Measurements from ENCODE around the gene ADAM10. TPM values are rescaled to one million over a fixed set of nuclear protein-coding genes. Genes with fewer than 3 reads are reported as not detected.

ADAM10 gene
- total RNA-seq, 1 experiment from 2014 or later, result 159 TPM

DNA sequence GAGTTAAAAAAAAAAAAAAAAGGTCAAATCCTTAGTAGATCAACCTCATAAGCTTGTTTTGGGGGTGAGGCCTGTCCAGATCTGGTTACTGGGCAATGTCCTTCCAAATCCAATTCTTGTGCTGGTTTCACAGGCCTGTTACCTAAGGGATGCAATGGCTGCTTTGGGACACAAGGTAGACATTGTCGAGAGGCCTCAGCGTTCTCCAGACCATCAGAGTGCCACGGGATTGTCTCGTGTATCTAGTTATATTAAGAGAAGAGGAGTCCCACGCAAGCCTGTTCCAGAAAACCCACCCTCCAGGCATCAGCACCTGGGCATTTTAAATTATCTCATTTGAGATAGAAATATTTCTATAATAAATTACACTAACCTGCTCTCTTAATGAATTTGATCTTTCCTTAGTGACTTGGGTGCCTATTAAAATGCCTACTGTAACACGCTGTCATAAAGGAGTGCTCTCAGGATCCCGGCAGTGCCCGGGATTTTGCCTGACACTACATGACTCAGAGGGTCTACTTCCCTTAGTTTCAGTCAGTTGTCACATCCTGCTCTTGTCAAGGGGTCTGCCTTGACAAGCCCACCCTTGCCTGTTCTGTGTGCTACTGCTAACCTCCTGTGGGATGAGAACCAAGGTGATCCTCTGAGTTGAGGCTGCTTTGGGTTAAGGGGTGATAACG, 201.7 kb downstream of the ADAM10 start:
- Histone ChIP-seq H3K56ac (ENCODE audit: insufficient read length, low read depth, low read length) (no peak overlapping the region), H4K5ac (ENCODE audit: insufficient read length, low read depth, low read length) (no peak overlapping the region), H2AK5ac (ENCODE audit: insufficient read length, low read length) (no peak overlapping the region), H2BK120ac (ENCODE audit: low read depth, low read length, poor library complexity, severe bottlenecking) (no peak overlapping the region), H3K23me2 (ENCODE audit: insufficient read length, low read depth, low read length, poor library complexity, severe bottlenecking) (no peaks in the 10 kb centered on the region), H2AFZ (ENCODE audit: low read length) (no peak overlapping the region), H3K79me1 (ENCODE audit: insufficient read depth, low read depth, low read length, poor library complexity, severe bottlenecking) (no peaks in the 10 kb centered on the region), H2BK5ac (ENCODE audit: insufficient read length, low read length) (no peak overlapping the region), H4K8ac (replicated peaks; ENCODE audit: insufficient read length, low read depth, low read length) (no peak overlapping the region), H3K18ac (ENCODE audit: insufficient read length, low read depth, low read length) (no peak overlapping the region), H2BK20ac (ENCODE audit: low read depth, low read length, poor library complexity, severe bottlenecking) (no peak overlapping the region), H2BK15ac (ENCODE audit: low read depth, low read length) (no peak overlapping the region), H3K9me3 (ENCODE audit: control insufficient read depth, low read depth, low read length) (no peaks in the 10 kb centered on the region), H3K4me2 (ENCODE audit: insufficient read depth, insufficient read length, low read length) (no peak overlapping the region), H3K14ac (ENCODE audit: insufficient read depth, low read length) (no peak overlapping the region), H3K27ac (ENCODE audit: insufficient read length, low read depth, low read length) (no peak overlapping the region), H4K91ac (ENCODE audit: insufficient read length, low read depth, low read length) (no peak overlapping the region), H3K27me3 (ENCODE audit: insufficient read depth, low read length) (no peaks in the 10 kb centered on the region), H3K4ac (ENCODE audit: low read depth, low read length) (no peak overlapping the region), H3K4me1 (ENCODE audit: insufficient read depth, low read length) (no peaks in the 10 kb centered on the region), H3K79me2 (ENCODE audit: insufficient read depth, low read length) (no peaks in the 10 kb centered on the region), H4K20me1 (ENCODE audit: control insufficient read depth, insufficient read depth, insufficient read length) (no peaks in the 10 kb centered on the region), H2BK12ac (ENCODE audit: insufficient read length, low read depth, low read length) (no peak overlapping the region), H3K9ac (ENCODE audit: extremely low read depth, insufficient read length, low read length) (no peak overlapping the region), H3T11ph (ENCODE audit: low read length) (no peak overlapping the region), H3K23ac (ENCODE audit: insufficient read length, low read depth, low read length) (no peak overlapping the region)
- no peak overlapping the region for H3K4me3 Mint-ChIP-seq
- H3K36me3 Mint-ChIP-seq (ENCODE audit: insufficient read depth in 1 of 3, low read depth in 3 of 3), result no peaks in the 10 kb centered on the region
- H3K27ac Mint-ChIP-seq, result no peak overlapping the region
- H3K27me3 Mint-ChIP-seq (ENCODE audit: low read depth), result peaks cover 8% of the 10 kb centered on the region
- H3K4me1 Mint-ChIP-seq, result peaks cover 24 to 33% of the 10 kb centered on the region in 2 experiments
- TF ChIP-seq, protein P1, sequence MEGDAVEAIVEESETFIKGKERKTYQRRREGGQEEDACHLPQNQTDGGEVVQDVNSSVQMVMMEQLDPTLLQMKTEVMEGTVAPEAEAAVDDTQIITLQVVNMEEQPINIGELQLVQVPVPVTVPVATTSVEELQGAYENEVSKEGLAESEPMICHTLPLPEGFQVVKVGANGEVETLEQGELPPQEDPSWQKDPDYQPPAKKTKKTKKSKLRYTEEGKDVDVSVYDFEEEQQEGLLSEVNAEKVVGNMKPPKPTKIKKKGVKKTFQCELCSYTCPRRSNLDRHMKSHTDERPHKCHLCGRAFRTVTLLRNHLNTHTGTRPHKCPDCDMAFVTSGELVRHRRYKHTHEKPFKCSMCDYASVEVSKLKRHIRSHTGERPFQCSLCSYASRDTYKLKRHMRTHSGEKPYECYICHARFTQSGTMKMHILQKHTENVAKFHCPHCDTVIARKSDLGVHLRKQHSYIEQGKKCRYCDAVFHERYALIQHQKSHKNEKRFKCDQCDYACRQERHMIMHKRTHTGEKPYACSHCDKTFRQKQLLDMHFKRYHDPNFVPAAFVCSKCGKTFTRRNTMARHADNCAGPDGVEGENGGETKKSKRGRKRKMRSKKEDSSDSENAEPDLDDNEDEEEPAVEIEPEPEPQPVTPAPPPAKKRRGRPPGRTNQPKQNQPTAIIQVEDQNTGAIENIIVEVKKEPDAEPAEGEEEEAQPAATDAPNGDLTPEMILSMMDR (conservative IDR thresholded peaks at IDR 0.05), result no peak
- H3K9me3 Mint-ChIP-seq, result no peaks in the 10 kb centered on the region
- WGBS (ENCODE audit: extremely low coverage, insufficient read length, low lambda C conversion rate), result no CpG with 5 or more reads among the region's 9 CpGs
- no peak for DNase-seq

Data from H9 (cell line).